ENCODE data around the gene NEK8. TPM values are rescaled to one million over a fixed set of nuclear protein-coding genes. Genes with fewer than 3 reads are reported as not detected.

The NEK8 gene
- total and polyA plus RNA-seq, 9 of the 15 experiments (the other 6 are each of a cell fraction or from before 2014, with no cell fraction given) = 0.98 to 16.6 (median 4.6) TPM

- no peaks in the 10 kb centered on the region for H3K9me3 ChIP-seq (replicated peaks; ENCODE audit: control insufficient read depth, insufficient read depth, low read depth, low read length)
- H4K20me1 ChIP-seq (replicated peaks; ENCODE audit: control insufficient read depth, insufficient read depth, low read length) = peaks cover 24% of the 10 kb centered on the region
- CTCF ChIA-PET (ENCODE audit: low intra/inter-chr PET ratio) = interaction anchor here (1.1 to 6.8 kb wide), 6 partner anchors 14 to 153 kb away, joined by 3 to 117 read pairs (median 6); partner anchors contain the start of genes DHRS13, NEK8 and TLCD1
- ATAC-seq = peak; percentile 2
- H3K9ac ChIP-seq (ENCODE audit: insufficient read depth in 1 of 2, low read depth in 2 of 2, low read length in 2 of 2) = peak overlapping the region in 1 of 2 experiments; percentile 37; a peak in 1 of 4 replicates
- peaks cover 54% of the 10 kb centered on the region for H3K79me2 ChIP-seq (ENCODE audit: control insufficient read depth, insufficient read depth, low read length)
- no peak overlapping the region for H3K4me3 ChIP-seq
- no peak overlapping the region for H3K27ac ChIP-seq (ENCODE audit: extremely low read depth, low read depth, low read length)
- no TSS peak for BruUV-seq (replicated peaks)
- no peak overlapping the region for H3K4me2 ChIP-seq (ENCODE audit: insufficient read depth, low read length)
- no peak overlapping the region for H2AFZ ChIP-seq (ENCODE audit: low read depth, low read length)
- in situ Hi-C loops (cut with MboI) (no loop called here), intact Hi-C loops (cut with micrococcal nuclease) (loop anchor here (1.0 kb wide), 1 partner anchor 22 kb away; no protein-coding TSS in a partner anchor)
- POLR2A ChIA-PET = interaction anchor here (0.6 to 17.4 kb wide), 18 partner anchors 9 to 202 kb away, joined by 3 to 367 read pairs (median 4); partner anchors contain the start of genes NEK8, PHF12, RPL23A and TLCD1
- H3K36me3 ChIP-seq (ENCODE audit: control insufficient read depth, insufficient read depth, low read length) = peaks cover 75% of the 10 kb centered on the region
- no peak for FAIRE-seq
- no peaks in the 10 kb centered on the region for H3K9me1 ChIP-seq (ENCODE audit: control insufficient read depth, insufficient read depth, low read length)
- no peaks in the 10 kb centered on the region for H3K27me3 ChIP-seq (ENCODE audit: control insufficient read depth in 2 of 2, insufficient read depth in 2 of 2, low read length in 2 of 2)
- peak; percentile 5 for TF ChIP-seq HNRNPLL (IDR thresholded peaks at IDR 0.05; ENCODE audit: low read depth, low read length, poor library complexity, severe bottlenecking)
- no peak for TF ChIP-seq SMC3 (conservative IDR thresholded peaks at IDR 0.05; ENCODE audit: insufficient read depth, low read depth, low read length)
- TF ChIP-seq CBFA2T2 (conservative IDR thresholded peaks at IDR 0.05) = no peak
- TF ChIP-seq RBFOX2 (IDR thresholded peaks at IDR 0.05; ENCODE audit: low read depth, low read length) = peak; percentile 13; the same call in 1 of the 2 replicates
- peak; percentile 3 for TF ChIP-seq KDM5B (IDR thresholded peaks at IDR 0.05; ENCODE audit: insufficient replicate concordance, low read depth, low read length)
- TF ChIP-seq SMAD4 (CRISPR knock-in tag; conservative IDR thresholded peaks at IDR 0.05) = no peak
- peak; percentile 17 for TF ChIP-seq SMAD1 (IDR thresholded peaks at IDR 0.05; ENCODE audit: low read depth, low read length, partially characterized antibody)
- TF ChIP-seq ZBTB7A (IDR thresholded peaks at IDR 0.05; ENCODE audit: borderline replicate concordance, control insufficient read depth, low read depth, low read length) = peak; percentile 49; the same call in 1 of the 2 replicates
- 0 out of 2 replicates have a peak, but pooled peaks have one; percentile 13 for TF ChIP-seq ZNF395 (CRISPR knock-in tag; IDR thresholded peaks at IDR 0.05)
- peaks cover 20 to 43% of the 10 kb centered on the region in 2 experiments for H3K4me1 ChIP-seq (replicated peaks in 1 of 2; ENCODE audit: control insufficient read depth in 2 of 2, insufficient read depth in 2 of 2, low read length in 2 of 2)
- 59% methylated on average over 11 of the region's 11 CpGs for WGBS (ENCODE audit: insufficient coverage, low coverage, missing lambda C conversion rate)
- DNase-seq (ENCODE audit: extremely low read depth in 1 of 4, low spot score in 3 of 4) = no peak
Observed at GRCh38 chr17:28749516-28750177, 21.1 kb downstream of the NEK8 start.

Data from K562 (cell line).